PFSK-1 (cell line): Measurements from ENCODE around the gene ACHE.

Source experiments
- FOXP2 ChIP-seq: optimal IDR thresholded peaks from 2 replicates; pipeline ENCODE3; 2011; ENCODE audit warnings: borderline replicate concordance, control low read depth, inconsistent platforms; ENCODE audit not compliant: insufficient read depth; ENCODE audit errors: extremely low read length, extremely low read depth
- POLR2AphosphoS5 ChIP-seq: IDR thresholded peaks from 2 replicates; pipeline ENCODE4 v1.6.1; 2012; ENCODE audit warnings: low read depth, mild to moderate bottlenecking, control low read depth, low read length, moderate library complexity
- REST ChIP-seq, 2 experiments: IDR thresholded peaks; 2 replicates each; pipeline versions ENCODE4 v1.6.1 to v1.8.0; 2011 to 2012; ENCODE audit warnings: low read depth in 2 of 2, low read length in 2 of 2, control low read depth in 1 of 2, inconsistent platforms in 1 of 2, mild to moderate bottlenecking in 1 of 2, moderate library complexity in 1 of 2; ENCODE audit not compliant: insufficient read depth in 1 of 2
- SIN3A ChIP-seq: IDR thresholded peaks from 2 replicates; pipeline ENCODE4 v1.6.1; 2012; ENCODE audit warnings: mild to moderate bottlenecking, low read length, moderate library complexity, borderline replicate concordance; ENCODE audit not compliant: insufficient read depth
- TAF1 ChIP-seq: IDR thresholded peaks from 2 replicates; pipeline ENCODE4 v1.6.1; 2012; ENCODE audit warnings: low read length, control low read depth, borderline replicate concordance; ENCODE audit not compliant: insufficient read depth

GRCh38 chr7:100944138-100944537 is 48.5 kb upstream of the ACHE start:
- TF ChIP-seq REST (IDR thresholded peaks at IDR 0.05; ENCODE audit: insufficient read depth in 1 of 2, low read depth in 2 of 2, low read length in 2 of 2) (no peak), FOXP2 (no peak), POLR2AphosphoS5 (no peak), TAF1 (no peak), SIN3A (no peak)
